ENCODE results near the gene MAPK8IP2. TPM values are rescaled to one million over a fixed set of nuclear protein-coding genes. Genes with fewer than 3 reads are reported as not detected.
"Not testable (repeated sequence)": the region's sequence is repeated elsewhere in the genome, so short reads cannot be mapped to it uniquely, and the experiment has no call there.

Gene MAPK8IP2
- total and polyA plus RNA-seq, 8 donors = 0.66 to 2.3 (median 1.0) TPM

DNA sequence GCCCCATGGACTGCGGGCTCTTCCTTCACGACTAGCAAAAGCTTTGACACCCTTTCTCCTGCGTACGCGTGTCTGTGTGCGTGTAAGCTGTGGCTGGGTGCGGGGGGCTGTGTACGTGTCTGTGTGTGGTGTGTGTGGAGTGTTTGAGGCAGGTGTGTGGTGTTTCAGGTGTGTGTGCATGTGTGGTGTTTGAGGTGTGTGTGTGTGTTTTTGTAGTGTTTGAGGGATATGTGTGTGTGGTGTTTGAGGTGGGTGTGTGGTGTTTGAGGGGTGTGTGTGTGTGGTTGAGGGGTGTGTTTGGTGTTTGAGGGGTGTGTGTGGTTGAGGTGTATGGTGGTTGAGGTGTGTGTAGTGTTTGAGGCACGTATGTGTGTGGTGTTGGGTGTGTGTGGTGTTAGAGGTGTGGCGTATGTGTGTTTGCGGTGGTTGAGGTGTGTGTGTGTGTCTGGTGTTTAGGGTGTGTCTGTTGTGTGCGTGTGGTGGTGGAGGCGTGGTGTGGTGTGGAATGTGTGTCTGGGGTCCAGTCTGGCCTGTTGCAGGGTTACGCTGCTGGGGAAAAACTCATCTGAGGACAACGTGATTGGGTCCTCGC is 28.0 kb downstream of the MAPK8IP2 start:
- ATAC-seq (peak; percentile 1), DNase-seq (no peak)
- H3K4me3 ChIP-seq = peak overlapping the region; percentile 68 to 81
- H3K9me3 ChIP-seq = no peaks in the 10 kb centered on the region
- H3K27ac ChIP-seq = peak overlapping the region; percentile 56 to 85
- TF ChIP-seq, protein P1, sequence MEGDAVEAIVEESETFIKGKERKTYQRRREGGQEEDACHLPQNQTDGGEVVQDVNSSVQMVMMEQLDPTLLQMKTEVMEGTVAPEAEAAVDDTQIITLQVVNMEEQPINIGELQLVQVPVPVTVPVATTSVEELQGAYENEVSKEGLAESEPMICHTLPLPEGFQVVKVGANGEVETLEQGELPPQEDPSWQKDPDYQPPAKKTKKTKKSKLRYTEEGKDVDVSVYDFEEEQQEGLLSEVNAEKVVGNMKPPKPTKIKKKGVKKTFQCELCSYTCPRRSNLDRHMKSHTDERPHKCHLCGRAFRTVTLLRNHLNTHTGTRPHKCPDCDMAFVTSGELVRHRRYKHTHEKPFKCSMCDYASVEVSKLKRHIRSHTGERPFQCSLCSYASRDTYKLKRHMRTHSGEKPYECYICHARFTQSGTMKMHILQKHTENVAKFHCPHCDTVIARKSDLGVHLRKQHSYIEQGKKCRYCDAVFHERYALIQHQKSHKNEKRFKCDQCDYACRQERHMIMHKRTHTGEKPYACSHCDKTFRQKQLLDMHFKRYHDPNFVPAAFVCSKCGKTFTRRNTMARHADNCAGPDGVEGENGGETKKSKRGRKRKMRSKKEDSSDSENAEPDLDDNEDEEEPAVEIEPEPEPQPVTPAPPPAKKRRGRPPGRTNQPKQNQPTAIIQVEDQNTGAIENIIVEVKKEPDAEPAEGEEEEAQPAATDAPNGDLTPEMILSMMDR (IDR thresholded peaks at IDR 0.05) = no peak
- H3K4me1 ChIP-seq = peaks cover 0 to 26% of the 10 kb centered on the region in 2 donors
- intact Hi-C loops (cut with DNase I) = no loop called here
- peaks cover 0 to 18% of the 10 kb centered on the region in 2 donors for H3K36me3 ChIP-seq
- H3K27me3 ChIP-seq = no peaks in the 10 kb centered on the region

DNA sequence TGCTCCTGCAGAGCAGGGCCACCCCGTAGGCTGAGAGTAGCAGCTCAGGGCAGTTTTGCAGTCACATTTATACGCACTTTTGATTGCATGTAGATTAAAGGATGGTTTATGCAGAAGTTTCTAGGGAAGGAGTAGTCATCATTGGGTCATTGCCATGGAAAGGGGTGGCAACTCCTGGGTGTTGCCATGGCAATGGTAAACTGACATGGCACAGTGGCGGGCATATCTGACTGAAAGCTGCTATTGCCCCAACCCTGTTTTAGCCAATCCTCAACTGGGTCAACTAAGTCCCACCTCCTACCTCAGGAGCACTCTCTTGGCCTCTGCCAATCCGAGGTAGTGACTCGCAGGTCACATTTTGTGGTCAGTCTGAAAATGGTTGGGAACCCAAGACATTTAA is 29.8 kb downstream of the MAPK8IP2 start:
- Histone ChIP-seq H3K27me3 (no peaks in the 10 kb centered on the region), H3K27ac (no peak overlapping the region), H3K4me3 (no peak overlapping the region), H3K9me3 (no peaks in the 10 kb centered on the region), H3K36me3 (peaks cover 0 to 7% of the 10 kb centered on the region in 2 donors), H3K4me1 (peaks cover 0 to 26% of the 10 kb centered on the region in 2 donors)
- TF ChIP-seq, protein P1 (IDR thresholded peaks at IDR 0.05) = no peak
- ATAC-seq = no peak
- intact Hi-C loops (cut with DNase I) = no loop called here
- DNase-seq = no peak

DNA sequence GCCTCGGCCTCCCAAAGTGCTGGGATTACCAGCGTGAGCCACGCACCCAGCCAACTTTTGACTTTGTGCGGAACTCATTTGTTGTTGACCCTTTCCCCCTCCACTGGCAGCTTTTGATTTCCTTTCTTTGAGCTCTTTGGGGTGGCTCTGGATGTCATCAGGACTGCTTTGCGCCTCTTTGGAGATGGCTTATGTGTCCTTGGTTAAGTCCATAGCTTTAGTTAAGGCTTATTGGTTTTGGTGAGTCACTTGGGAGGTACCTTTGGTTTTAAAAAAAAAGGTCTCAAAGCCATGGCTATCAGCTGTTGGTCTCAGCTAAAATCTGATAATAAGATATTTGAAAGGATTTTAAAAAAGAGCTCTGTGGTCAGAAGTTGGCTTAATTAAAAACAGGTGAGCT is 32.5 kb downstream of the MAPK8IP2 start:
- peaks cover 0 to 8% of the 10 kb centered on the region in 2 donors for H3K4me1 ChIP-seq
- TF ChIP-seq, protein P1 (IDR thresholded peaks at IDR 0.05) = no peak
- H3K9me3 ChIP-seq = no peaks in the 10 kb centered on the region
- H3K27ac ChIP-seq = no peak overlapping the region
- intact Hi-C loops (cut with DNase I) = no loop called here
- no peaks in the 10 kb centered on the region for H3K27me3 ChIP-seq
- H3K4me3 ChIP-seq = no peak overlapping the region
- H3K36me3 ChIP-seq = no peaks in the 10 kb centered on the region
- no peak for ATAC-seq
- DNase-seq = no peak

DNA sequence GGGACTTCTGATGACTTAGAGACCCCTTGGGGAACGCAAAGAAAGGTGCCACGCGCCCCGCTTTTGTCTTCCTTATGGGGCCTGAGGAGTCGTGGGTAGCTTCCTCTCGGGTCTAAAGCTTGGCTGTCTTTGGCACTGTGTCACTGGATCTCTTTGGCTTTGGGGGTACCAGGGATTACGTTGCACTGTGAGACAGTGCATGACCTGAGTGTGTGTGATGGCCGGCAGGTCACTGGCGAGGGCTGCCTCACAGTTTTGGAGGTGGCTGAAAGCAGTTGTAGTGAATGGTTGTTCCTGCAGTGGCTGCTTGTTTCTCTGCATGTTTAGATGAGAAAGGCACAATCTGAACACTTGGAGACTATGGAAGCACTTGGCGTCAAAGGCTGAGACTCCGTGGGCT is 33.2 kb downstream of the MAPK8IP2 start:
- H3K36me3 ChIP-seq = no peaks in the 10 kb centered on the region
- DNase-seq (no peak), ATAC-seq (no peak)
- no peaks in the 10 kb centered on the region for H3K27me3 ChIP-seq
- H3K27ac ChIP-seq = no peak overlapping the region
- TF ChIP-seq, protein P1 (IDR thresholded peaks at IDR 0.05) = no peak
- H3K4me3 ChIP-seq = no peak overlapping the region
- intact Hi-C loops (cut with DNase I) = no loop called here
- H3K9me3 ChIP-seq = no peaks in the 10 kb centered on the region
- peaks cover 0 to 3% of the 10 kb centered on the region in 2 donors for H3K4me1 ChIP-seq

DNA sequence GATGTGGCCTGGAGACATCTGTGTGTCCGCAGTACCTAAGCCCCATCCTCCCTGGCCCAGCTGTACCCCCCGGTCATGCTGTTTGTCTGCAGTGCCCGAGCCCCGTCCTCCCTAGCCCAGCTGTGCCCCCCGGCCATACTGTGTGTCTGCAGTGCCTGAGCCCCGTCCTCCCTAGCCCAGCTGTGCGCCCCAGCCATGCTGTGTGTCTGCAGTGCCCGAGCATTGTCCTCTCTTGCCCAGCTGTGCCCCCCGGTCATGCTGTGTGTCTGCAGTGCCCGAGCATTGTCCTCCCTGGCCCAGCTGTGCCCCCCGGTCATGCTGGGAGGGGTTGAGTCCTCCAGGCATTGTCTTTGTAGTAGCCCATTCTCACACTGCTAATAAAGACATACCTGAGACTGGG is 35.0 kb downstream of the MAPK8IP2 start:
- TF ChIP-seq, protein P1 (IDR thresholded peaks at IDR 0.05) = no peak
- Histone ChIP-seq H3K4me3 (no peak overlapping the region), H3K27ac (no peak overlapping the region), H3K9me3 (no peaks in the 10 kb centered on the region), H3K4me1 (peaks cover 0 to under 1% of the 10 kb centered on the region in 2 donors), H3K36me3 (no peaks in the 10 kb centered on the region), H3K27me3 (no peaks in the 10 kb centered on the region)
- peak in 1 of 4 donors; percentile 70 for DNase-seq
- ATAC-seq = no peak
- intact Hi-C loops (cut with DNase I) = no loop called here

DNA sequence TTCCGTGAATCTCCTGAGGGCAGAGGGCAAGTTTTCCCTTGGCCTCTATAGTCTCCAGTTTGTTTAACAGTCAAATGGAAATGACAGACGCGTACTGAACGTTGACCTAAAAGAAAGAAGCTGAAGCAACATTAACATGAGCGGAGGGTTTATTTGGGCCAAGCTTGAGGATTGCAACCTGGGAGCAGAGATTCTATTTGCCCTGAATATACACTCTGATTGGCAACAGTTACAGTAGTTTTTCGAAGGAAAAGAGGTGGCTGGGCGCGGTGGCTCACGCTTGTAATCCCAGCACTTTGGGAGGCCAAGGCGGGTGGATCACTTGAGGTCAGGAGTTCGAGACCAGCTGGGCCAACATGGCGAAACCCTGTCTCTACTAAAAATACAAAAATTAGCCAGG is 39.7 kb downstream of the MAPK8IP2 start:
- H3K4me3 ChIP-seq; H3K36me3 ChIP-seq; intact Hi-C loops (cut with DNase I); H3K9me3 ChIP-seq; ATAC-seq; DNase-seq: not testable (repeated sequence)
- H3K4me1 ChIP-seq = peaks cover 5 to 21% of the 10 kb centered on the region in 2 donors
- peaks cover 0 to 12% of the 10 kb centered on the region in 2 donors for H3K27me3 ChIP-seq
- H3K27ac ChIP-seq = peak overlapping the region in 1 of 2 donors; percentile 15
